ENCODE results near the gene SLC25A11.

Gene SLC25A11

GRCh38 chr17:4949321-4950074, 9.7 kb upstream of the SLC25A11 start:
- Histone ChIP-seq H3K27me3 (ENCODE audit: low read length) (no peaks in the 10 kb centered on the region), H3K9me2 (replicated peaks; ENCODE audit: insufficient read depth, low read length) (no peaks in the 10 kb centered on the region), H3K36me3 (ENCODE audit: low read length) (peaks cover 11% of the 10 kb centered on the region; the same call in 1 of the 2 replicates), H3K4me3 (ENCODE audit: insufficient read depth, low read length, poor library complexity, severe bottlenecking) (peak overlapping the region; percentile 100), H3K9ac (ENCODE audit: low read length) (peak overlapping the region; percentile 100), H2AFZ (ENCODE audit: low read depth, low read length, severe bottlenecking) (peak overlapping the region; percentile 63), H3K79me2 (ENCODE audit: insufficient read depth, low read length) (peaks cover 31% of the 10 kb centered on the region), H3F3A (ENCODE audit: insufficient read depth) (peaks cover 44% of the 10 kb centered on the region), H4K20me1 (ENCODE audit: low read depth, low read length) (peaks cover 3% of the 10 kb centered on the region; the same call in 1 of the 2 replicates), H3K9me3 (ENCODE audit: insufficient read depth, low read length) (no peaks in the 10 kb centered on the region), H3K4me2 (ENCODE audit: low read depth, low read length, poor library complexity, severe bottlenecking) (peak overlapping the region; percentile 98), H3K27ac (ENCODE audit: low read depth, low read length) (peak overlapping the region; percentile 100)
- TF ChIP-seq EZH2phosphoT487 (conservative IDR thresholded peaks at IDR 0.05; ENCODE audit: low read length) (no peak), CTCF (IDR thresholded peaks at IDR 0.05; ENCODE audit: insufficient read depth, low read length, poor library complexity, severe bottlenecking) (no peak)

GRCh38 chr17:4948931-4949320, 9.1 kb upstream of the SLC25A11 start:
- no peak overlapping the region for H2AFZ ChIP-seq (ENCODE audit: low read depth, low read length, severe bottlenecking)

GRCh38 chr17:4948166-4948930, 8.5 kb upstream of the SLC25A11 start, which contains the start of gene PFN1:
PFN1 (minus strand) TSS chr17:4948530; CDS start chr17:4948394, 136 bp downstream.
- Histone ChIP-seq H3K9ac (ENCODE audit: low read length) (peak within 1 kb of the TSS; percentile 100), H3K9me2 (replicated peaks; ENCODE audit: insufficient read depth, low read length) (no peaks in the 10 kb centered on the region), H3K4me2 (ENCODE audit: low read depth, low read length, poor library complexity, severe bottlenecking) (peak within 1 kb of the TSS; percentile 98), H3K79me2 (ENCODE audit: insufficient read depth, low read length) (peaks cover 36% of the 10 kb centered on the region), H3K27me3 (ENCODE audit: low read length) (no peaks in the 10 kb centered on the region), H3K36me3 (ENCODE audit: low read length) (peaks cover 11% of the 10 kb centered on the region; the same call in 1 of the 2 replicates), H4K20me1 (ENCODE audit: low read depth, low read length) (peaks cover 3% of the 10 kb centered on the region; the same call in 1 of the 2 replicates), H3K4me3 (ENCODE audit: insufficient read depth, low read length, poor library complexity, severe bottlenecking) (peak within 1 kb of the TSS; percentile 100), H2AFZ (ENCODE audit: low read depth, low read length, severe bottlenecking) (no peak within 1 kb of the TSS), H3K9me3 (ENCODE audit: insufficient read depth, low read length) (no peaks in the 10 kb centered on the region), H3F3A (ENCODE audit: insufficient read depth) (peaks cover 54% of the 10 kb centered on the region), H3K27ac (ENCODE audit: low read depth, low read length) (peak within 1 kb of the TSS; percentile 100)
- TF ChIP-seq CTCF (IDR thresholded peaks at IDR 0.05; ENCODE audit: insufficient read depth, low read length, poor library complexity, severe bottlenecking) (no peak), EZH2phosphoT487 (conservative IDR thresholded peaks at IDR 0.05; ENCODE audit: low read length) (no peak)

More at GRCh38 chr17:4948931-4949320, 9.1 kb upstream of the SLC25A11 start:
- H3K9me2 ChIP-seq (replicated peaks; ENCODE audit: insufficient read depth, low read length): no peaks in the 10 kb centered on the region
- peaks cover 49% of the 10 kb centered on the region for H3F3A ChIP-seq (ENCODE audit: insufficient read depth)
- TF ChIP-seq EZH2phosphoT487 (conservative IDR thresholded peaks at IDR 0.05; ENCODE audit: low read length): no peak
- TF ChIP-seq CTCF (IDR thresholded peaks at IDR 0.05; ENCODE audit: insufficient read depth, low read length, poor library complexity, severe bottlenecking): no peak
- H4K20me1 ChIP-seq (ENCODE audit: low read depth, low read length): peaks cover 3% of the 10 kb centered on the region; the same call in 1 of the 2 replicates
- H3K36me3 ChIP-seq (ENCODE audit: low read length): peaks cover 11% of the 10 kb centered on the region; the same call in 1 of the 2 replicates
- H3K4me2 ChIP-seq (ENCODE audit: low read depth, low read length, poor library complexity, severe bottlenecking): peak overlapping the region; percentile 98
- peak overlapping the region; percentile 100 for H3K4me3 ChIP-seq (ENCODE audit: insufficient read depth, low read length, poor library complexity, severe bottlenecking)
- H3K9ac ChIP-seq (ENCODE audit: low read length): peak overlapping the region; percentile 100
- peaks cover 31% of the 10 kb centered on the region for H3K79me2 ChIP-seq (ENCODE audit: insufficient read depth, low read length)
- peak overlapping the region; percentile 100 for H3K27ac ChIP-seq (ENCODE audit: low read depth, low read length)
- H3K27me3 ChIP-seq (ENCODE audit: low read length): no peaks in the 10 kb centered on the region
- H3K9me3 ChIP-seq (ENCODE audit: insufficient read depth, low read length): no peaks in the 10 kb centered on the region
